Testis (tissue), 5 donors: ENCODE data around the gene MAP3K15. TPM values are rescaled to one million over a fixed set of nuclear protein-coding genes. Genes with fewer than 3 reads are reported as not detected.

Source experiments
- DNase-seq: peaks from one replicate; pipeline ENCODE4 v3.0.0-alpha.2; 2019
- H3K27ac ChIP-seq, 2 donors: fragments of 200-600 bp; sonication (generic); one replicate each; pipeline ENCODE4 v1.5.1; 2019
- H3K27me3 ChIP-seq: fragments of 200-600 bp; sonication (generic); one replicate; pipeline ENCODE4 v1.5.1; 2019
- H3K36me3 ChIP-seq: fragments of 200-600 bp; sonication (generic); one replicate; pipeline ENCODE4 v1.5.1; 2017; ENCODE audit warnings: low read depth; ENCODE audit errors: missing control alignments
- H3K4me1 ChIP-seq: fragments of 200-600 bp; sonication (generic); one replicate; pipeline ENCODE4 v1.5.1; 2019
- H3K4me3 ChIP-seq, 2 donors: fragments of 200-600 bp; sonication (generic); one replicate each; pipeline ENCODE4 v1.5.1; 2017 to 2019
- H3K9me3 ChIP-seq: fragments of 200-600 bp; sonication (generic); one replicate; pipeline ENCODE4 v1.5.1; 2017
- CTCF ChIP-seq, 3 experiments: fragments of 450-650 bp in 2 of 3; fragments of 200-600 bp in 1 of 3; sonication (generic) in 1 of 3; IDR thresholded peaks; one replicate each; pipeline ENCODE4 v1.5.1; 2016 to 2019; ENCODE audit warnings: antibody characterized with exemption in 3 of 3, mild to moderate bottlenecking in 2 of 3, moderate library complexity in 1 of 3
- POLR2A ChIP-seq: fragments of 450-650 bp; IDR thresholded peaks from one replicate; pipeline ENCODE4 v1.6.1; 2017; ENCODE audit warnings: antibody characterized with exemption, mild to moderate bottlenecking, moderate library complexity
- WGBS, 2 donors: methylation state at CpG; one replicate each; pipeline ENCODE4 v1.1.5; 2018; 5-methylcytosine and 5-hydroxymethylcytosine counted together
- intact Hi-C: fragments of 100-400 bp; cut with DNase I; formaldehyde crosslinking; loops from one replicate; pipeline ENCODE4 v1.15.1; 2023; ENCODE audit warnings: low total_unique reads
- long read RNA-seq, 2 donors: transcript quantifications; one replicate each; lab custom pipeline, GENCODE V29; 2026
- polyA plus RNA-seq: library from polyadenylated mRNA; stranded (reverse); fragments of 350-450 nt; fragmentation: Illumina TruSeq; extraction: RNeasy Lipid Tissue Mini Kit (QIAGEN cat#74804); gene quantifications from one replicate; pipeline ENCODE4 v1.2.3, GENCODE V29; 2014; ENCODE audit warnings: low read depth, low replicate concordance; ENCODE audit not compliant: insufficient read depth
- total RNA-seq, 2 donors: library from RNA; depleted of rRNA; stranded (reverse); fragments of >200 nt; gene quantifications; one replicate each; pipeline ENCODE4 v1.2.3, GENCODE V29; 2016

The MAP3K15 gene
- 1 to 10 TPM; 2.5 TPM for total RNA-seq
- 1.7 TPM for polyA plus RNA-seq
- long read RNA-seq, donor 1 = 0 reads
- long read RNA-seq, donor 2, full-length matches to known transcripts = 3 of 75 reads
- long read RNA-seq, donor 2, partial matches to known transcripts = 59 of 75 reads
- long read RNA-seq, donor 2, other reads (novel, unspliced or antisense) = 13 of 75 reads

- Histone ChIP-seq H3K36me3 (no peaks in the 10 kb centered on the region), H3K4me3 (peak within 1 kb of the TSS; percentile 21 to 29), H3K9me3 (no peaks in the 10 kb centered on the region), H3K4me1 (peaks cover 3% of the 10 kb centered on the region), H3K27me3 (no peaks in the 10 kb centered on the region), H3K27ac (no peak within 1 kb of the TSS)
- intact Hi-C loops = no loop called here
- WGBS, 2 donors = 3 to 4% methylated on average over 9 to 27 of the region's 100 CpGs
- TF ChIP-seq POLR2A (no peak), CTCF (IDR thresholded peaks at IDR 0.05) (peak in 1 of 3 experiments; percentile 15)
- peak; percentile 22 for DNase-seq
These were observed at the start of gene MAP3K15 for GRCh38 chrX:19514791-19515614. MAP3K15 (minus strand) TSS chrX:19515508; CDS start chrX:19515261, 247 bp downstream.

DNA sequence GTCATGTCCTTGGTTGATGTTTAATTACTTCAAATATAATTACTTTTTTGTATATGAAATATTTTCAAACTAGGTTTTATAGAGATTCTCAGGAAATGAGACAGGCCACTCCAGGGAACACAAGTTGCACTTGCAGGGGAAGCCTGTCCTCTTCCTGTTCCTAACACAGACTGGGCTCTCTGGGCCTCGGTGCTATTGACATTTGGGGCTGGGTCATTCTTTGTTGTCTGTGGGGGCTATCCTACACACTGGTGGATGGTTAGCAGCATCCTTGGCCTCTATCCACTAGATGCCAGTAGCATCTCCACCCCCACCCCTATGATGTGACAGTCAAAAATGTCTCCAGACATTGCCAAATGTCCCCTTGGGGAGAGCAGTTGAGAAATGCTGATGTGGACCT, 49.3 kb upstream of the MAP3K15 start:
- Histone ChIP-seq H3K4me1 (no peaks in the 10 kb centered on the region), H3K9me3 (no peaks in the 10 kb centered on the region), H3K36me3 (no peaks in the 10 kb centered on the region), H3K27ac (no peak overlapping the region), H3K27me3 (no peaks in the 10 kb centered on the region), H3K4me3 (no peak overlapping the region)
- WGBS, 2 donors = 60 to 65% methylated on average over 1 of the region's 1 CpG
- TF ChIP-seq CTCF (IDR thresholded peaks at IDR 0.05) = no peak
- no peak for TF ChIP-seq POLR2A
- intact Hi-C loops = no loop called here
- DNase-seq = no peak

DNA sequence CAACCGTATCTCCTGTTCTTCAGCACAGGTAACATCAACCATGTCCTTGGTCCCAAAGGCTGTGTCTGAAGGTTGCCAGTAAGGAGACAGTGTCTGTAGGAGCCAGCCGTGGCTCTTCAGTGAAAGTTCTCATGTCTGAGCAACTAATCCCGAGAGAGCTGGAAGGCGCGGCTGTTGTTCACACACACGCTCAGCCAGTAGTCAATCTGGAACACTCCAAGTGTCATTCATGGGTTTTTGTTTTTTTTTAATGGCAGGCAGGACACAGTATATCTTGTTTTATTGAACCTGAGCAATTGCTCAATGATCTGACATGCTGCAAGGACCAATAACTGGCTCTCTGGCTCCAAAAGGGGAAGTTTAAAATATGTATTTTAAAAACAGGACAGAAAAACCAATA, 48.4 kb upstream of the MAP3K15 start:
- Histone ChIP-seq H3K27me3 (no peaks in the 10 kb centered on the region), H3K36me3 (no peaks in the 10 kb centered on the region), H3K4me3 (no peak overlapping the region), H3K9me3 (no peaks in the 10 kb centered on the region), H3K27ac (no peak overlapping the region), H3K4me1 (no peaks in the 10 kb centered on the region)
- TF ChIP-seq POLR2A = no peak
- TF ChIP-seq CTCF (IDR thresholded peaks at IDR 0.05) = no peak
- 98% methylated on average over 6 of the region's 6 CpGs; no CpG with 5 or more reads in 1 of the 2 donors for WGBS, 2 donors
- DNase-seq = no peak
- intact Hi-C loops = no loop called here

DNA sequence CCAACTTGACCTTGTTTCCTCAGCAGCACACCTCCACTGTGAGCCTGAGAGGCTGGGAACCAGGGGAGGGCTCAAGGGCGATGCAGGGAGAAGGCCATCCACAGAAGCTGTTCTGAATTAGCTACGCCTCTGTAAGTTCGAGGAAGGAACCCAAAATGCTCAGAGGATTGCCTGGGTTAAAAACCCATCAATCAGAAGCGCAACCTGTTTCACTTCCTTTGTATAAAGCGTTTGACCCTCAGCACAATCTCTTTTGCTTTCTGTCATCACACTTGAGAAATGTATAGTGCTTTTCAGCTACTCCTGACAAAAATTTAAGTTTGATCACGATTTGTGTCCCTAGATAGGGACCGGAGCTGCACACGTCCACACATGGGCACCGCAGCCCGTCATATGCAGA, 48.0 kb upstream of the MAP3K15 start:
- Histone ChIP-seq H3K4me1 (no peaks in the 10 kb centered on the region), H3K9me3 (no peaks in the 10 kb centered on the region), H3K27ac (no peak overlapping the region), H3K36me3 (no peaks in the 10 kb centered on the region), H3K27me3 (no peaks in the 10 kb centered on the region), H3K4me3 (no peak overlapping the region)
- 82 to 94% methylated on average over 8 to 10 of the region's 10 CpGs for WGBS, 2 donors
- no peak for TF ChIP-seq CTCF (IDR thresholded peaks at IDR 0.05)
- no peak for TF ChIP-seq POLR2A
- intact Hi-C loops = no loop called here
- DNase-seq = no peak
